GM12892 (cell line): ENCODE data around the gene DLG5.

Source experiments
- POLR2A ChIP-seq: IDR thresholded peaks from 2 replicates; pipeline ENCODE4 v1.6.1; 2011; ENCODE audit warnings: low read depth, low read length, control low read depth
- POLR2AphosphoS5 ChIP-seq: IDR thresholded peaks from 2 replicates; pipeline ENCODE4 v1.6.1; 2011; ENCODE audit warnings: low read depth, low read length, control low read depth
- TAF1 ChIP-seq: IDR thresholded peaks from 2 replicates; pipeline ENCODE4 v1.6.1; 2011; ENCODE audit warnings: low read depth, mild to moderate bottlenecking, control low read depth, low read length, borderline replicate concordance

GRCh38 chr10:77788496-77789010 lies 138.0 kb downstream of the DLG5 start:
- no peak for TF ChIP-seq POLR2A
- no peak for TF ChIP-seq POLR2AphosphoS5
- TF ChIP-seq TAF1: no peak
